Hippocampal formation (tissue), 2 donors: Measurements from ENCODE around the gene GPR55.
A peak's percentile ranks its signal among the peaks of the same experiment; 100 is the strongest.

Source experiments
- DNase-seq, 2 donors: peaks; one replicate each; lab custom pipeline; 2025; lab: John Stamatoyannopoulos, UW

GPR55 gene

DNA sequence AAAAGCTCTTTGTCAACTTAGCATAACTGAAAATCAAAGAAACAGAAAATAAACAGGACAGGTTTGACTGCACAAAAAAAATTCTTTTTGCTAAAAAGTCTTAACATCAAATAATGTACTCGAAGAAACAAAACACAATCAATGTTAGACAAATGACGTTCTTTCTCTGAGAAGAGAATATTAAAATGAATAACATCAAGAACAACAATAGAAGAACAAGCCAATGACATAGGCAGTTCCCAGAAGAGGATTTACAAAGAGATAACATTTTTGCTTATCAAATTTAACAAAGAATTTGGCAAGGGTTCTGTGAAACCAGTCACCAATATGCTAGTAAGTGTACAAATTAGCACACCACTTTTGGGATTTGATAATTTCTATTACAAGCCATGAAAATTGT lies 5.8 kb downstream of the GPR55 start:
- DNase-seq, result no peak

- DNase-seq, result no peak
Observed at GRCh38 chr2:230916218-230916617, 8.8 kb downstream of the GPR55 start.

DNA sequence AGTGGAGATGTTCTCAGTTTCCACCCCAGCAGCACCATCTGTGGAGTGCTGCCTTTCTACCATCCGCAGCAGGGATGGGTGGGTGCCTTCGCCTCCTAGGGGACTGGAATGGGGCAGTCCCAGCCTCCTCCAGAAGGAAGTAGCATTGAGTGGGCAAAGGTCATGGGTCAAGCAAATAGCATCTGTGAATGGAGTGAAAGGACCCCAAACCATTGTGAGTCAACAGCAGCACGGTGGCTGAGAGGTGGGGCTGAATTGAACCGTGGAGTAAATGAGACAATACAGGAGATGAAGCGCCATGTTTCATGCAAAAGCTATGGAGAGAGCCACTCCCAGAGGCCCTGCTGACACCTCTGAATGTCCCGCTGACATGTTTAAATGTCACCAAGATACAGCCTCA lies 9.7 kb downstream of the GPR55 start:
- DNase-seq, result no peak

- DNase-seq, result no peak
Observed at GRCh38 chr2:230914886-230915285, 10.2 kb downstream of the GPR55 start.

GRCh38 chr2:230913406-230914143 lies 11.5 kb downstream of the GPR55 start:
- peak in 1 of 2 donors; percentile 47 for DNase-seq

DNA sequence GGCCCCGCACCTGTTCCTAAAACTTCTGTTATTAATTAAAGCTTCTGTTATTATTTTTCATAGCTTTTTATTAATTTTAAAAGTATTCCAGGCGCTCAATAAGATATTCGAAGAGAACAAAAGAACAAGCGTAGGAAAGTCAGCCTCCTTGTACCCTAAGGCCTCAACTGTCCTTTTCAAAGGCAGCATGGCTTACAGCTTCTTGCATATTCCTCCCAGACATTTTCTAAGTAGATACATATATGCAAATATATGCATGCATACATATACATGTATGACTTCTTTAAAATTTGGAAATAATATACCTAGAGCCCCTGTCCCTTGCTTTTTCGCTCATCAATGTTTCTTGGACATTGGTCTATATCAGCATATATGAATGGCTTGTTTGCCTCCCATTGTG lies 12.3 kb downstream of the GPR55 start:
- no peak for DNase-seq

DNA sequence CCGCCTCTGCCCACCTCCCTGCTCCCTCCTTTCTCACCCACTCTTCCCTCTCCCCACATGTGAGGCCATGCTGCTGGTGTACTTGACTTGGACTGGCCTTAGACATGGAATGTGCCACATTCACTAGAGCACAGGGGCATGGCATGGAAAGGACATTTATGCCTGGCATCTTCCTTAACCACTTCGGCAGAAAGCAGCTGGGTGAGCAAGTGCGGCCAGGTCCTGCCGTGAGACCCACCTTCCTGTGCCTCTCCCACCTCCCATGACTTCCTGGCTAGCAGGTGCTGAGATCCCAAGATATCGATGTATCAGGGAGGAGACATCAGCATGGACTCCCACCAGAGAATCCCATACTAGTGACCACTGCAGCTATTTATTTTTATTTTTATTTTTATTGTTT lies 13.0 kb downstream of the GPR55 start:
- DNase-seq, result no peak

DNA sequence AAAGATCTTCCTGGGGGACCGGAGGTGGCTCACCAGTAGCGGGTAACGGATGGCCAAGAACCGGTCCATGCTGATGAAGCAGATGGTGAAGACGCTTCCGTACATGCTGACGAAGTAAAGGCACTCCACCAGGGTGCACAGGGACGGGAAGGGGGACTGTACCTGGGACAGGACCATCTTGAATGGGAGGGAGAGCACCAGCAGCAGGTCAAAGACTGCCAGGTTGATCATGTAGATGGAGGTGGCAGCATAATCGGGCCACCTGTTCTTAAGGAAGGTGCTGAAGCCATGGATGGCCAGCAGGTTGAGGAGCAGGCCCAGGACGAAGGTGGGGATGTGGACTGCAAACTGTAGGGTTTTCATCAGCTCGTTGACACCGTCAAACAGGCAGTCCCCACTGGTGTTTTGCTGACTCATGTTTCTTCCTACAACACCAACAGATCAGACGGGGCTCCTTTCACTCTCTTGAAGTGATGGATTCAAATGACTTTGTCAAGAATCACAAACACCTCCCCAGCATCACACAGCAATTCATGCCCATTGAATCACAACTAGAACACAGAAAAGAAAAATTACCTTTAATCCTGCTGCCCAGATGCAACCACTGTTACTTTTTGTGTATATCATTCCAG lies 14.4 kb downstream of the GPR55 start:
- DNase-seq, result no peak

- DNase-seq, result no peak
Observed at GRCh38 chr2:230909841-230910545, 15.0 kb downstream of the GPR55 start.

DNA sequence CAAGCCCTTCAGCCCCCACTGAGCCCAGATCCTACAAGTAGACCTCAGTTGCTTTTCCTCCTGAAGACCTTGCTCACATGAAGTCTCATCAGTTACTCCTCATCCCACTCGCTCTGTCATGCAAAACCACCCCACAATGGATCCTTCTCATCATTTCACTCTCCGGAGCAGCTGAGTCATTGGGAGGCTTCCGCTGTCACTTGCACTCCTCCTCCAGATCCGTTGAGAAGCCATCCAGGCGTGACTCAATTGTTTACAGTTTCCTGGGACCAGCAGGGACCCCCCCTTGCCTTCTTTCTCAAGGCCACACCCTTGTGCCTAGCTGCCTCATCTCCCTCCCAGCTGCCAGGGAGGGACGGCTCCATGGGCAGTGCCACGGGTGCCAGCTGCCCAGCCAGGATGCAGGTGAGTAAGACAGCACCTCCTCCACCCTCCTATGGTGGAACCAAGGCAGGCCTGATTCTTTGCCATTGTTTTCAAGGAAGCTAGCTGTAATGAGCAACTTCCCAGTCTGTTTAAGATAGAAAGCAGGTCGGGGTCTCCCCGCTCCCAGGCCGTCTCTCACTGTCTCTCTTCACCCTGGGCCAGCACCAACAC lies 16.3 kb downstream of the GPR55 start:
- no peak for DNase-seq

- DNase-seq, result no peak
Observed at GRCh38 chr2:230908092-230908594, 16.9 kb downstream of the GPR55 start.

GRCh38 chr2:230907361-230908091 lies 17.5 kb downstream of the GPR55 start:
- DNase-seq, result no peak

DNA sequence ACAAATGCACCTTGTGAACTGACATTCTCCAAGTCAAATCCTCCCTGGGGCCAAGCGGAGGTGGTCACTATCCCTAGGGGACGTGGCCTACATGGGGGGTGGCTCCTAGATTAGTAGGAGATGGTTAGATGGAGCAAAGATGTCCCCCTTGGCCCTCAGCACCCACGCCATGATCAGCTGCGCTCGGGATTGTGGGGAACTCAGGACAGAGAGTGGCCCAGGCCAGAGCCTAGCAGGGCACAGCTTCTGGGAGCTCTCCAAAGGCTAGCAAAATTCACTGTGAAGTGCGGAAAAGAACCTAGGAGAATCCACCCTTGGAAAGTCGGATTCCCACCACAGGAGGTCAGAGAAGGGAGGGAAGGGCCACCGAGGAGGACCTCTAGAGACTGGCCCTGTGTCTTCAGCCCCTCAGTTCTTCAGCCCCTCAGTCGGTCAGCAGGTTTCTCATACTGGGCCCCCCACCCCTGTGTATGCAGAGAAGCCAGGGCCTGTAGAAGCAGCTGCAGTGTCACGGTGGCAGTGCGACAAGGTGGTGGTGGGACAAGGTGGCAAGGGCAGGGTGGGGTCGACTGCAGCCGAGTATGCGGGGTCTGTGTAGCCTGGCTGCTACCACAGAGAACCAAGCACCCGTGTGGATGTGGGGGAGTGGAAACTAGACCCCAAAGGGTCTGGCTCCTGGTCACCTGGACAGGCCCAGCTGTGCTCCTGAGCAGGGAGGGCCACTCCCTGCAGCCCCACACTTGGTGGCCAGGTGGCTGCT lies 18.4 kb downstream of the GPR55 start:
- no peak for DNase-seq

GRCh38 chr2:230905448-230906421 lies 19.3 kb downstream of the GPR55 start:
- no peak for DNase-seq

DNA sequence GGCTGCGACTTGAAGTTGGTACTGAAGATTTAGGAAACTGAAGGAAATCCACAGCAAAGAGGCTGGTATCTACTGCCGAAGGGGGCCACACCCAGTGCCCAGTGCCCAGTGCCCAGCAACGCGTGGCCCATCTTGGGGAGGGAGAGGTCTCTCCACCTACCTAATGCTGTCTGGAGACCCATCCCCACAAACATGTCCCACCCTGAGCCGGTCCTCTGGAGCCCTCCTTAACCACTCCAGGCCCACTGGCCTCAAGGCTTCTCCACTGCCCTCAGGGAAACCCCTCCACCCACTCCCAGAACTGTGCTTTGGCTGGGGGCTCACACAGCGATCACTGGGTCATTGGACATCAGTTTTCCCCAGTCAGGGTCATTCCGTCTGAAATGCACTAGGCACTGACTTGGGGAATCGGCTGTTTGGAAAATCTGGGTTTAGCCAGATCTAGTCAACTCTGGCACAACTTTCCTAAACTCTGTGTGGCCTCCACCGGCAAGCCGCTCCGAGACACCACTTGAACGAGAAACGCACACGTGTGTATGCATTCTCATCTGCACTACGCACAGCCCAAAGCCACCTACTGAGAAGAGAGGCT lies 20.1 kb downstream of the GPR55 start:
- no peak for DNase-seq

- no peak for DNase-seq
Observed at GRCh38 chr2:230903231-230904150, 21.6 kb downstream of the GPR55 start.

DNA sequence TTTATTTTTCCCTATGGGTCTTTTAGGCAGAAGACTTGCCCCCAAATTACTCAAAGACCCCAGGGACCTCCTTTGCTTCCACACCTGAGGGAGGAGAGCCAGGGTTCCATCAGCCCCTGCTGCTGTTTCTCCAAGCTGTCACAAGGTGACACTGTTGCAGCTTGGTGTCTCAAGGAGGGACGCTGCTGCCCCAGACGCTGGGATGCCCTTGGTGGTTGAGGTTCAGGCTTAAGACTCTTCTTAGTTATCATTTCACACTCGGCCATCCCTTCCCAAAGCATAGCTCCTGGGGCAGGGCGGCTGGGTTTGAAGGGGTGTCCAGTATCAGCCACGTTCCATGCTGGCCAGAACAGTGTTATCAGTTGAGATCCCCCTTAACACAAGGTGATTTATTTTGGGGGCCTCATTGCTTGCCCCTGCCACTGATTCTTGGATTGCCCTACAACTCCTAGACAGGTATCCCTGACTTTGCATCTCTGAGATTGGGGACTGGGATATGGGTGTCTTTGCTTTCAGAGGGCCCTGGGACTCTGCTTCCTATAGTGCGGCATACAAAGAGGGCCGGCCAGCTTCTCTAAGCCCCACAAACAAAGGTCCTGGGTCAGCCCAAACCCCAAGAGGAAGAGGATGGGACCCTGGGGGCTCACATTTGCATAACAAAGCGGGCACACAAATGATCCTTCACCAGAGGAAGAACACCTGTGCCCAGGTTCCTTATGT lies 22.7 kb downstream of the GPR55 start:
- peak in 1 of 2 donors; percentile 38 for DNase-seq

DNA sequence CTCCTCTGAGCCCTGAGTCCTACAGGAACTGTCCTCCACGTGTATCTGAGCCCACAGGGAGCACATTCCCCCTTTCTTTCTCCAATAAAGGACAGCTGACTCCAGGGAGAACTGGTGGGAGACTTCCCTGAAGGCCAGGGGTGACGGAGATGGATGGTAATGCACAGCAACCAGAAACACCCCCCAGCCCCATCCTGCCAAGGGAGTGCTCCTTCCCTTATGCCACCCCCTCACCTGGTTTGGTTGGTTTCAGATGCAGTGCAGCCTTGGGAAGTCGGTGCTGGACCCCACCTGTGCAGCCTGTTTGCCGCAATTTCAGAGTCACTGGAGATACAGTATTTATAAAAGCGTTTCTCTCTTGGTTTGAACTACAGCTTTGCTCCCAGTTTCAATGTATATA lies 24.0 kb downstream of the GPR55 start:
- DNase-seq, result no peak
